Measurements from ENCODE around the gene KIF7.
A peak's percentile ranks its signal among the peaks of the same experiment; 100 is the strongest.
"Not testable (repeated sequence)": the region's sequence is repeated elsewhere in the genome, so short reads cannot be mapped to it uniquely, and the experiment has no call there.

Gene KIF7

GRCh38 chr15:89690276-89691218, 35.3 kb upstream of the KIF7 start, which contains the start of the genes PEX11A and WDR93:
Gene PEX11A (minus strand): TSS chr15:89690754. CDS start chr15:89690632, 122 bp downstream.
Gene WDR93 (plus strand): TSS chr15:89690811. CDS start chr15:89701747, 10,936 bp downstream.
- in situ Hi-C loops (cut with MboI; ENCODE audit: low pct_unique_long_range_greater_than_20kb, low sequenced_read_pairs, unreplicated experiment) = no loop called here
- peak; percentile 84 for DNase-seq (ENCODE audit: low spot score)
- TF ChIP-seq CTCF (IDR thresholded peaks at IDR 0.05; ENCODE audit: extremely low read depth, insufficient read depth, missing control alignments) = no peak

- in situ Hi-C loops (cut with MboI; ENCODE audit: low pct_unique_long_range_greater_than_20kb, low sequenced_read_pairs, unreplicated experiment); DNase-seq (ENCODE audit: low spot score): not testable (repeated sequence)
Measured at GRCh38 chr15:89689930-89690275, 34.6 kb upstream of the KIF7 start.

GRCh38 chr15:89686522-89686921, 31.3 kb upstream of the KIF7 start:
- TF ChIP-seq CTCF (IDR thresholded peaks at IDR 0.05; ENCODE audit: extremely low read depth, insufficient read depth, missing control alignments) = no peak
- no peak for DNase-seq (ENCODE audit: low spot score)
- in situ Hi-C loops (cut with MboI; ENCODE audit: low pct_unique_long_range_greater_than_20kb, low sequenced_read_pairs, unreplicated experiment) = no loop called here

- DNase-seq (ENCODE audit: low spot score) = no peak
- TF ChIP-seq CTCF (IDR thresholded peaks at IDR 0.05; ENCODE audit: extremely low read depth, insufficient read depth, missing control alignments) = no peak
- in situ Hi-C loops (cut with MboI; ENCODE audit: low pct_unique_long_range_greater_than_20kb, low sequenced_read_pairs, unreplicated experiment) = no loop called here
Measured at GRCh38 chr15:89685995-89686394, 30.7 kb upstream of the KIF7 start.

- no peak for DNase-seq (ENCODE audit: low spot score)
- TF ChIP-seq CTCF (IDR thresholded peaks at IDR 0.05; ENCODE audit: extremely low read depth, insufficient read depth, missing control alignments) = no peak
- in situ Hi-C loops (cut with MboI; ENCODE audit: low pct_unique_long_range_greater_than_20kb, low sequenced_read_pairs, unreplicated experiment) = no loop called here
Measured at GRCh38 chr15:89681146-89681545, 25.9 kb upstream of the KIF7 start.

- in situ Hi-C loops (cut with MboI; ENCODE audit: low pct_unique_long_range_greater_than_20kb, low sequenced_read_pairs, unreplicated experiment) = no loop called here
- no peak for DNase-seq (ENCODE audit: low spot score)
- TF ChIP-seq CTCF (IDR thresholded peaks at IDR 0.05; ENCODE audit: extremely low read depth, insufficient read depth, missing control alignments) = no peak
Measured at GRCh38 chr15:89680282-89680873, 25.1 kb upstream of the KIF7 start.

- in situ Hi-C loops (cut with MboI; ENCODE audit: low pct_unique_long_range_greater_than_20kb, low sequenced_read_pairs, unreplicated experiment) = no loop called here
- no peak for TF ChIP-seq CTCF (IDR thresholded peaks at IDR 0.05; ENCODE audit: extremely low read depth, insufficient read depth, missing control alignments)
- DNase-seq (ENCODE audit: low spot score) = no peak
Measured at GRCh38 chr15:89679212-89679611, 23.9 kb upstream of the KIF7 start, which contains the start of gene PLIN1. Gene PLIN1 (minus strand): TSS chr15:89679367. CDS start chr15:89677489, 1,878 bp downstream.
